A549 treated with GW870086 at 1 μM for 4 hours (cell line): ENCODE data around the gene CSNK1E. TPM values are rescaled to one million over a fixed set of nuclear protein-coding genes. Genes with fewer than 3 reads are reported as not detected.

Experiments used
- total RNA-seq: library from RNA; stranded (reverse); fragments of 200-300 nt; extraction: Qiagen RNA extraction; gene quantifications from 5 replicates; pipeline ENCODE4 v1.2.3, GENCODE V29; 2022; ENCODE audit warnings: low read depth

Gene CSNK1E
- total RNA-seq = 85.6 to 110 TPM (median 107 TPM) in 5 replicates

GRCh38 chr22:38317122-38317994 is at the start of gene CSNK1E:
CSNK1E (minus strand) TSS chr22:38317433; CDS start chr22:38314157, 3,276 bp downstream.

GRCh38 chr22:38272373-38273134 is 44.7 kb downstream of the CSNK1E start, which contains the start of gene TMEM184B:
TMEM184B (minus strand) TSS chr22:38273010; CDS start chr22:38247961, 25,049 bp downstream.

Other genes starting within 250 kb of the CSNK1E start
- not detected in 5 replicates for gene SLC16A8, start 233.2 kb downstream of the CSNK1E start, total RNA-seq
- gene BAIAP2L2, start 206.7 kb downstream of the CSNK1E start, total RNA-seq = 5.1 to 8.5 TPM (median 8.0 TPM) in 5 replicates
- 3.3 to 5.0 TPM (median 4.4 TPM) in 5 replicates for gene PLA2G6, start 135.6 kb downstream of the CSNK1E start, total RNA-seq
- gene MAFF, start 115.4 kb downstream of the CSNK1E start, total RNA-seq = 16.9 to 28.0 TPM (median 21.5 TPM) in 5 replicates
- gene TMEM184B, start 44.4 kb downstream of the CSNK1E start, total RNA-seq = 42.7 to 56.7 TPM (median 52.9 TPM) in 5 replicates
- gene KCNJ4, start 137.8 kb upstream of the CSNK1E start, total RNA-seq = 0.29 to 0.46 TPM (median 0.43 TPM) in 5 replicates
- 17.8 to 19.5 TPM (median 19.1 TPM) in 5 replicates for gene KDELR3, start 150.7 kb upstream of the CSNK1E start, total RNA-seq
- gene DDX17, start 188.9 kb upstream of the CSNK1E start, total RNA-seq = 82.3 to 102 TPM (median 94.1 TPM) in 5 replicates